ENCODE results near the gene LOXHD1.

GRCh38 chr18:46488471-46489213, 168.4 kb downstream of the LOXHD1 start:
- TF ChIP-seq GATA2 (IDR thresholded peaks at IDR 0.05; ENCODE audit: low read depth, low read length) (no peak), GATA3 (IDR thresholded peaks at IDR 0.05; ENCODE audit: low read depth, low read length) (no peak)

All from SH-SY5Y (cell line).